Measurements from ENCODE around the gene GNAQ.
"Not testable (repeated sequence)": the region's sequence is repeated elsewhere in the genome, so short reads cannot be mapped to it uniquely, and the experiment has no call there.

GNAQ gene

GRCh38 chr9:77896938-77897667 lies 134.5 kb downstream of the GNAQ start:
- no peak for DNase-seq

- DNase-seq: no peak
Observed at GRCh38 chr9:77896269-77896937, 135.2 kb downstream of the GNAQ start.

- DNase-seq: no peak
Observed at GRCh38 chr9:77893706-77894105, 137.9 kb downstream of the GNAQ start.

GRCh38 chr9:77892955-77893514 lies 138.6 kb downstream of the GNAQ start:
- no peak for DNase-seq

DNA sequence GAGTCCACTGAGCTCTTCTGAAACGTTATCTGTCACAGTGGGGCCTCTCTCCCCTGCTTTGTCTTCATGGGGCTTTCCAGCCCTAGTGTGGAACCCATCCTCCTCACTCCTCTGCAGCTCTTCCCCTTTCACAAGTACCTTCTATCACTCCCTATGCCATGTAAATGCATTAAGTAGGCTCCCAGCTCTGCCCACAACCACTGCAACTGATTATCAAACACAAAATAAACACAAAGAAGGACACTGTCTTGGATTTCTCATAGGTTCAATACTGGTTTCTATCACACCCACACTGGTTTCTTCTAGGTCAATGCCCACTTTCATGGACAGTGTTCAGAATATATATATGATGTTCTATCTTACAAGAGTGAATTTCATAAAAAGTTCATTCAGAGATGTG lies 139.4 kb downstream of the GNAQ start:
- DNase-seq: no peak

- no peak for DNase-seq
Observed at GRCh38 chr9:77891128-77891800, 140.3 kb downstream of the GNAQ start.

DNA sequence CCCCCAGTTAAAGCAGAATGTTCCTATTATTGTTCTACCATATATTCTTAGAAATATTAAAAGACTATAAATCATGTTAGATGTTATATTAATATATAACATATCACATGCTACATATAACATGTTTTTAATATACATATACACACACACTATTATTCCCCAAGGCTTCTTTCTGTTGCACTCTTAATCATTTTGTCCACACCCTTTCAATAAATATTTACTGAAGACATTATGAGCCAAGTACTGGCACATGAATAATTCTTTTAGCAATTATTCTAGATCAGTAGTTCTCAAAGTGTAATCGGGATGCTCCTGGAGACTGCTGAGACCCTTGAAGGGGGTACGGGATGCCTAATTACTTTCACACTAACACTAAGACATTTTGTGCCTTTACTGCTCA lies 143.9 kb downstream of the GNAQ start:
- no peak for DNase-seq

DNA sequence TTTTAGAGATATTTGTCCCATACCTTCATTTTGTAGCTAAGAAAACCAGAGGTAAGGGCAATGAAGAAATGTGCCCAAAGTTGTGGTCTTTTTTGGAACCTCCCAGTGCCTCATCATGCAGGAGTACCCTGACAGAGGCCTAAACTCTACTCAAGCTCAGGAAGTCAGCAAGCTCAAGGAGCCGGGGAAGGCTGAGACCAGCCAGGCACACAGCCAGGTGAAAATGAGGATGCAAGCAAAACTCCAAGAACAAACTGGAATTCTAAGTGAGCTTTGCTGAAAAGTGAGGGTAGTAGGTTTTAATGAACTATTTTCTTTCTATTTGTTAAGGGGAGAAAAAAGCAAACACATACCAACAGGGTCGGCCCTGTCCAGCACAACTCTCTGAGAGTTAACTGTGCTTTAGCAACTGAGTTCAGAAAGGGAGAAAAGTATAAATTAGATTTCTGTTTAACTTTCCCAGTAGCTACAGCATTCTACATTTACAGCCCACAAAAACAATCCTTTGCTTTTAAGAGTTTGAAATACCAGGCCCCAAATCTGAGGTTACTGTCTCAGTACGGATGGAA lies 146.4 kb downstream of the GNAQ start:
- no peak for DNase-seq

DNA sequence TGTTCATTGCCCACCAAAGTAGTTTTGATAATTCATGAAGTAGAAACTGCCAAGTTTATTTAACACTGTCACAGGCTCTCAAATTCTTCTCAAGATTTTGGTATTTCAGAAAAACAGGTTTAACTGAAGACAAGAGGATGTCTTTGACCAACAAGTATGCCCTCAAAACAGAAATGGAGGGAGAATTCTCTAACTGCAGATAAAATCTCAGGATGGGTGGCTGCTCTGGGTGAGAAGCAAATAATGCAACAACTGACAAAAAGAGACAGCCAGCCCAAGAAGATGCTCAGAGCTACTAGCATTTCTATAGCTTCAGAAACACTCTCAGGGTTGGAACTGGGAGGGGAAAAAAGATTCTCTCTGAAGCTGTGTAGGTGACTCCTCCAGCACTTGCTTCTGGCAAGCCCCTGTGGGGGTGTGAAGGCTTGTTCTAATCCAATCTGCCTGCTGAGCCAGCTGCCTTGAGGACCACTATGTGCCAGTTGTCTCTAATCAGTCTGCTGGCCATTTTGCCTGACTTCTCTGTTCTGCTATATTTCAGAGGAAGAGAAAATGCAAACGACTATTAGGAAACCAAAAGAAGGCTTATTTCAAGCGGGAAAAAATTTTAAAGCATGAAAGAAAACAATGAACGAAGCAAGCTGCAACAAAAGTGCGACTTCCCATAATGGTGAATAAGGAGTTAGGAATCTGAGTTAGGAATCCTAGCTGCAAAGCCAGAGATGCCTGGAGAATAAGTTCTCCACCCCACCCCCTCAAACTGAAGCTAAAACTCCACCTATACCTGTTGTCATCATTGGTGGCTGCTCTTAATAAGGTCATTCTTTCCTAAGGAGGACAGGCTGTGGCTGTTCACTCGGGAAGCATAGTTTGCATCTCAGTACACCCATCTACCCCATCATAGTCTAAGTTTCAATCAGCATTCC lies 147.5 kb downstream of the GNAQ start:
- no peak for DNase-seq

GRCh38 chr9:77883133-77883532 lies 148.5 kb downstream of the GNAQ start:
- no peak for DNase-seq

DNA sequence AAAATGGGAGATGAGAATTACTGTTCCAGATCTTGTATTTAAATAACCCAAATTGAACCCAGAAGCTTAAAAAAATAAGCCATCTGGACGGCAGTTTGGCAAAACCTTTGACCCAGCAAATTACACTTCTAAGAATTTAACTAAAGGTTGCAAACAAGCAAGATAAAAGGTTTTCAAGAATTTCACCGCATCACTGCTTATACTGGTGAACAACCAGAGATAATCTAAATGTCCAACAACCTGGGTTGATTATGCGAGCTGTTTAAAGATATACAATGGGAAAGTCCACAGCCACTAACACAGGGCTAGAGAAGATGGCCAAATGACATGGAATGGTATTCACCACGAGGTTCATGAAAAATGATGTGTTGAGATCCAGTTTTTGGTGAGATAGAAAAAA lies 149.3 kb downstream of the GNAQ start:
- no peak for DNase-seq

GRCh38 chr9:77881634-77882033 lies 150.0 kb downstream of the GNAQ start:
- DNase-seq: not testable (repeated sequence)

GRCh38 chr9:77881111-77881510 lies 150.5 kb downstream of the GNAQ start:
- DNase-seq: no peak

DNA sequence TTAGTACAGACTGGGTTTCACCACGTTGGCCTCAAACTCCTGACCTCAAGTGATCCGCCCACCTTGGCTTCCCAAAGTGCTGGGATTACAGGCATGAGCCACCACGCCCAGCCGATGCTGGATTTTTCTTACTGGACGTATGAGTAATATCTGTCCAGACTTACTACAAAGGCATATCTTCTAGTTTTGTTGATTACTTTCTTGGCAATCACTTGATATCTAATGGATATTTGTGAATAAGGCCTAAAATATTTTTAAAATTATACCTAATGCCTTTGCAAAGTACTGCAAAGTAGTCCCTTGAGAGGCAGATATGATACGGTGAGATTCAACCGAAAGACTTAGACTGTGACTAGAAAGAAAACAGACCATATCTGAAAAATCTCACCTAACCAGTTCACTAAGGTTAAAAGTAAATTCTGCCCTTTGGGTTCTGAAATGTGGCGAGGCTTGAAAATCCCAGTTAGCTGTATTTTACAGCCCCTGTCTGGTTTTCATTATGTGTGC lies 152.1 kb downstream of the GNAQ start:
- DNase-seq: no peak

DNA sequence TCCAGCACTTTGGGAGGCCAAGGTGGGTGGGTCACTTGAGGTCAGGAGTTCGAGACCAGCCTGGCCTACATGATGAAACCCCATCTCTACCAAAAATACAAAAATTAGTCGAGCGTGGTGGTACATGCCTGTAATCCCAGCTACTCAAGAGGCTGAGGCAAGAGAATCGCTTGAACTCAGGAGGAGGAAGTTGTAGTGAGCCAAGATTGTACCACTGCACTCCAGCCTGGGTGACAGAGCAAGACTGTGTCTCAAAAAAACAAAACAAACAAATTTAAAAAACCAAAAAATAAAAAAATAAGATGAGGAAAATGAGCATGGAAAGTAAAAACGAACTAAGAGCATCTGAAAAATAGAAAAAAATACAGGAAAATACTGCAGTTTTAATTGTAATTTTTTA lies 152.8 kb downstream of the GNAQ start:
- DNase-seq: not testable (repeated sequence)

DNA sequence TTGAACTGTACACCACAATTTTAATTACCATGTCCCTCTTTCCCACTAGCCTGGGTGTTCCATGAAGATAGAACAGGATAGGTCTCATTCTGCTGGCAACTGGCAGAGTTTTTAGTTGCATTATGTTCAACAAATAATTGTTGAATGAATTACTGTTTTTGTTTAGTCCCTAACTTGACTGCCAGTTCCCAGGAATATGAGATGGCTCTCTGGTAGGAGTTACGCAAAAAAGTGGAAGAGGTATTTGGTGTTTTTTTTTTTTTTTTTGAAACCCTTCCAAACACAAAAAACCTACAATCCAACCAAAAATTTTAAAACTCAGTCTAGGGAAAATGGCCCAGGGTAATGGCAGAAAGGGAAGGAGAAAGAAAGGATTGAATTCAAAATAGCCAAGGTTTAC lies 153.6 kb downstream of the GNAQ start:
- no peak for DNase-seq

DNA sequence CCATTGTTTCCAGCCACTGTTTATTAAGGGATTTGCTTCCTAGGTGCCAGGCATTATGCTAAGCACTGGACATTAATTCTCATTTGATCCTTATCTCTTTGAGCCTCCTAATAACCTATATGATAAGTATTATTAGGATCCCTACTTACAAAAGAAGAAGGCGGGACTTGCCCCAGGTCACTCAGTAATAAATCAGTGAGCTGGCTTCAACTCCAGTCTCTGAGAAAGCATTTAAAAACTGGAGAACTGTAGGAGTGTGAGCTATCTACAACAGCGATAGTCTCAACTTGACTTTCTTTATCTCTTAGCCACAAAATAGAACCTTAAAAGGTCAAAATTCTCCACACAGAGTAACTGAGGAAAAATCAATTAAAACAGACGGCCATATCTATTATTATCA lies 155.0 kb downstream of the GNAQ start:
- no peak for DNase-seq

- no peak for DNase-seq
Observed at GRCh38 chr9:77876091-77876490, 155.5 kb downstream of the GNAQ start.

DNA sequence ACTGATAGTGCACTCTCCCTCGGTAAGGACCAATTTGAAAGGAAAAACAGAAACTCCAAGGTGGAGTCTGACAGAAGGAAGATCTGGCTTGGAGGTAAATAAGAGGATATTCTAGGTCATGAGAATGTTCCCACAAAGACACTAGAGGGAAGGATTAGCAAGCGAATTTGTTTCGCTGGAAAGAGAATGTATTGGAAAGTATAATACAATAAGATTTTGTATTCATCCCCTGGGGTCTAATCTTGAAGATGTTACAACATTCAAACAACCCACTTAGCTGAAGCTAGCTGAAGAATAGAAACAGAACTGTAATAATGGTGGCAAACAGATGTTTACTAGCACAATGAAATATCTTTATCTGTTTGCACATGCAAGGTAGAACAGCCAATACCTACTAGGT lies 158.7 kb downstream of the GNAQ start:
- no peak for DNase-seq

DNA sequence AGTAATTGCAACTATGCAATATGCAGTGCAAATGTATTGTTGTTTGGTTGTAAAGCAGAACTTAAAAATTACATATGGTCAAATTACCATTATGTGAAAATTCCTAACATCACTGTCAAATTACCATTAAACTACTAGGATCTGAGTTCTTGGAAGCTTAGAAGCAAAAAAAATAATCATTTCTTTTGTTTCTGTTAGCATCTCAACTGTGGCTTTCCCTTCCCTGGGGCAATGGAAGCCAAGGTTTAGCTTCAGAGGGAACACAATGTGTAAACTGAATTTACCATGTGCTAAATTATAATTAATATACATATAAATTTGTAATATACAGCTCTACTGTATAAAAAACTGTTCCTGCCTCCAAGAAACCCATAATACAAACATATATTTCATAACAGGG lies 159.4 kb downstream of the GNAQ start:
- no peak for DNase-seq

DNA sequence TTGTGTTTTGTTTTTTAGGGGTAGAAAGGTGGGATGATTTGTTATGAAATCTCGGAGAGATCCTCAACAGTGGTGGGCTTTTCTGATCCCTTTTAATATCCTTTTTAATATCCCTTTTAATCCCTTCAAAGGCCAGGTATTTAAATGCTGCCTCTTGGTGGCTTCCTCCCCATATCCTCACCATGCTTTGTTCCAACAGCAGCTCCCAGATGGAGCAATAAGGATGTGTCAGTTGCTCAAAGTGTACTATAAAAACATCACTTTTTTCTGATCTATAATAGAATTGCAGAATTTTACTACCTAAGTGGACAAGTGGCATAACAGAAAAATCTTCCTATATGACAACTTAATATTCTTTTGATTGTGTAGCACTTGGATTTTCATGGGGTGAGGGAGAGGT lies 160.1 kb downstream of the GNAQ start:
- no peak for DNase-seq

GRCh38 chr9:77866878-77867277 lies 164.7 kb downstream of the GNAQ start:
- no peak for DNase-seq
